SH-SY5Y (cell line): ENCODE results near the gene HAP1.

Source experiments
- GATA2 ChIP-seq: IDR thresholded peaks from 2 replicates; pipeline ENCODE4 v1.6.1; 2011; ENCODE audit warnings: mild to moderate bottlenecking, low read depth, low read length
- GATA3 ChIP-seq: IDR thresholded peaks from 2 replicates; pipeline ENCODE4 v1.6.1; 2011; ENCODE audit warnings: low read depth, mild to moderate bottlenecking, low read length, moderate library complexity

- TF ChIP-seq GATA2 (no peak), GATA3 (no peak)
These were observed 43.9 kb downstream of the HAP1 start for GRCh38 chr17:41690497-41690896.
